Measurements from ENCODE around the gene IL7R. TPM values are rescaled to one million over a fixed set of nuclear protein-coding genes. Genes with fewer than 3 reads are reported as not detected.

The IL7R gene
- total and polyA plus RNA-seq, 10 of the 15 experiments (the other 5 are each of a cell fraction or from before 2014, with no cell fraction given): 0.40 to 21.1 (median 0.85) TPM

DNA sequence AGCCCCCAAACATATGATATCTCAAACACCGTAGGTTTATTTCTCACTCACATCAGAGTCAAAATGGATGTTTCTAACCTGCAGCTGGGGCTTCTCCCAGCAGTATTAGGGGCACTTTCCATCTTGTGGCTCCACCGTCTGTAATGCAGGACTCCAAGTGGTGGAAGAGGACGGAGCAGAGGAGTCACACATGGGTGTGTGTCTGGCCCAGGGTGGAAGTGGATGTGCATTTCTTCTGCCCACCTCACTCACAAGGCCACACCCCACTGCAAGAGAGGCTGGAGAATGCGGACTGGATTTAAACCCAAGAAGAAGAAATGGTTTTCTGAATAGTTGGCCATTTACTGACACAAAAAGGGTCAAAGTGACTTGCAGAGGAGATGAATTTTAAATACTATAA lies 13.9 kb downstream of the IL7R start (continued):
- TF ChIP-seq EZH2 (IDR thresholded peaks at IDR 0.05; ENCODE audit: borderline replicate concordance, control insufficient read depth, low read depth, low read length): no peak
- no peak for TF ChIP-seq MXI1 (IDR thresholded peaks at IDR 0.05; ENCODE audit: low read depth, low read length)

DNA sequence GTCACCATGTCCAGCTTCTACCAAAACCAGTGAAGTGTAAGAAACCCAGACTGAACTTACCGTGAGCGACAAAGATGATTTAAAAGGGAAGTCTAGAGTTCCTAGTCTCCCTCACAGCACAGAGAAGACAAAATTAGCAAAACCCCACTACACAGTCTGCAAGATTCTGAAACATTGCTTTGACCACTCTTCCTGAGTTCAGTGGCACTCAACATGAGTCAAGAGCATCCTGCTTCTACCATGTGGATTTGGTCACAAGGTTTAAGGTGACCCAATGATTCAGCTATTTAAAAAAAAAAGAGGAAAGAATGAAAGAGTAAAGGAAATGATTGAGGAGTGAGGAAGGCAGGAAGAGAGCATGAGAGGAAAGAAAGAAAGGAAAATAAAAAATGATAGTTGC lies 19.8 kb downstream of the IL7R start:
- Histone ChIP-seq H4K20me1 (ENCODE audit: control insufficient read depth, insufficient read depth) (no peaks in the 10 kb centered on the region), H3K36me3 (ENCODE audit: control insufficient read depth in 2 of 2, insufficient read depth in 2 of 2, low read length in 1 of 2) (no peaks in the 10 kb centered on the region), H3K4me2 (ENCODE audit: control insufficient read depth, insufficient read depth) (peak overlapping the region; percentile 38; the same call in 1 of the 2 replicates), H2AFZ (ENCODE audit: control insufficient read depth, low read depth, low read length) (no peak overlapping the region), H3K4me3 (no peak overlapping the region), H3K4me1 (ENCODE audit: control insufficient read depth, insufficient read depth, low read length) (peaks cover 11% of the 10 kb centered on the region), H3K9ac (ENCODE audit: control insufficient read depth, insufficient read depth, low read length) (no peak overlapping the region), H3K27me3 (replicated peaks in 1 of 2; ENCODE audit: control insufficient read depth in 2 of 2, insufficient read depth in 2 of 2, low read length in 1 of 2) (no peaks in the 10 kb centered on the region), H3K9me3 (replicated peaks; ENCODE audit: control insufficient read depth, insufficient read depth, low read length) (no peaks in the 10 kb centered on the region), H3K79me2 (ENCODE audit: control insufficient read depth, insufficient read depth, low read length) (no peaks in the 10 kb centered on the region), H3K27ac (ENCODE audit: control insufficient read depth, insufficient read depth) (no peak overlapping the region)
- no TSS peak for BruUV-seq (replicated peaks)
- DNase-seq (ENCODE audit: low read depth, low spot score) (no peak), FAIRE-seq (no peak), ATAC-seq (peak; percentile 62)
- TF ChIP-seq ATF2 (IDR thresholded peaks at IDR 0.05; ENCODE audit: low read length): peak; percentile 31; the same call in 1 of the 2 replicates
- 0 out of 2 replicates have a peak, but pooled peaks have one; percentile 20 for TF ChIP-seq RUNX3 (IDR thresholded peaks at IDR 0.05; ENCODE audit: low read length)
- TF ChIP-seq NFIC (IDR thresholded peaks at IDR 0.05; ENCODE audit: low read depth, low read length): 0 out of 2 replicates have a peak, but pooled peaks have one; percentile 30
- TF ChIP-seq, protein P1, sequence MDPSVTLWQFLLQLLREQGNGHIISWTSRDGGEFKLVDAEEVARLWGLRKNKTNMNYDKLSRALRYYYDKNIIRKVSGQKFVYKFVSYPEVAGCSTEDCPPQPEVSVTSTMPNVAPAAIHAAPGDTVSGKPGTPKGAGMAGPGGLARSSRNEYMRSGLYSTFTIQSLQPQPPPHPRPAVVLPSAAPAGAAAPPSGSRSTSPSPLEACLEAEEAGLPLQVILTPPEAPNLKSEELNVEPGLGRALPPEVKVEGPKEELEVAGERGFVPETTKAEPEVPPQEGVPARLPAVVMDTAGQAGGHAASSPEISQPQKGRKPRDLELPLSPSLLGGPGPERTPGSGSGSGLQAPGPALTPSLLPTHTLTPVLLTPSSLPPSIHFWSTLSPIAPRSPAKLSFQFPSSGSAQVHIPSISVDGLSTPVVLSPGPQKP (IDR thresholded peaks at IDR 0.05; ENCODE audit: low read depth, low read length): no peak
- no peak for TF ChIP-seq MEF2B (IDR thresholded peaks at IDR 0.05; ENCODE audit: partially characterized antibody, poor library complexity, severe bottlenecking)
- ChIA-PET POLR2A (interaction anchor here (1.2 kb wide), 1 partner anchor 23 kb away, joined by 3 read pairs; no protein-coding TSS in a partner anchor), SMC1A (ENCODE audit: uncharacterized antibody, unreplicated experiment) (interaction anchor here (0.6 to 1.0 kb wide), 3 partner anchors 9 to 64 kb away, joined by 3 to 4 read pairs (median 3); no protein-coding TSS in a partner anchor), CTCF (no interaction called here), RAD21 (ENCODE audit: unreplicated experiment) (no interaction called here)
- WGBS (ENCODE audit: insufficient coverage, insufficient replicate concordance, low lambda C conversion rate, missing lambda C conversion rate): 0% methylated on average over 2 of the region's 2 CpGs
- intact Hi-C loops (cut with micrococcal nuclease; ENCODE audit: unreplicated experiment): no loop called here
- in situ Hi-C loops (cut with MboI): no loop called here

Data from GM12878 (cell line).